ENCODE measurements around the gene CASP5.

DNA sequence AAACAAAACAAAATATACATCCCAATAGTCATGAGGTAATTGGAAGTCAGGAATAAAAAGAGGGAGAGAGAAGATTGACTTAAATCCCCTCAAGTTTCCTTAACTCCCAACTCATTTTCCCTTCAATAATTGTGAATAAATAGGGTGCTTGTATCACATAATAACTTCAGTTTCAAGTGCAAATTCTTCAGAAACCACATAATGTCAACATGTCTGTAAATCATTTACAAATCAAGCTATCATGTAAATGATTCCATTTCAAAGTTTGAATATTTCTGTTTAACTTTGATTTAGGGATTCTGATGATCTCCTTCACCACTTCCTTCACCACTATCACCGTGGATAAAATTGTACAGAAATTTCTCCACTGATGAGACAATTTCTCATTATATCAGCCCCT lies 23.2 kb downstream of the CASP5 start:
- TF ChIP-seq, protein P1, sequence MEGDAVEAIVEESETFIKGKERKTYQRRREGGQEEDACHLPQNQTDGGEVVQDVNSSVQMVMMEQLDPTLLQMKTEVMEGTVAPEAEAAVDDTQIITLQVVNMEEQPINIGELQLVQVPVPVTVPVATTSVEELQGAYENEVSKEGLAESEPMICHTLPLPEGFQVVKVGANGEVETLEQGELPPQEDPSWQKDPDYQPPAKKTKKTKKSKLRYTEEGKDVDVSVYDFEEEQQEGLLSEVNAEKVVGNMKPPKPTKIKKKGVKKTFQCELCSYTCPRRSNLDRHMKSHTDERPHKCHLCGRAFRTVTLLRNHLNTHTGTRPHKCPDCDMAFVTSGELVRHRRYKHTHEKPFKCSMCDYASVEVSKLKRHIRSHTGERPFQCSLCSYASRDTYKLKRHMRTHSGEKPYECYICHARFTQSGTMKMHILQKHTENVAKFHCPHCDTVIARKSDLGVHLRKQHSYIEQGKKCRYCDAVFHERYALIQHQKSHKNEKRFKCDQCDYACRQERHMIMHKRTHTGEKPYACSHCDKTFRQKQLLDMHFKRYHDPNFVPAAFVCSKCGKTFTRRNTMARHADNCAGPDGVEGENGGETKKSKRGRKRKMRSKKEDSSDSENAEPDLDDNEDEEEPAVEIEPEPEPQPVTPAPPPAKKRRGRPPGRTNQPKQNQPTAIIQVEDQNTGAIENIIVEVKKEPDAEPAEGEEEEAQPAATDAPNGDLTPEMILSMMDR (IDR thresholded peaks at IDR 0.05; ENCODE audit: borderline replicate concordance, extremely low read depth, low read length, poor library complexity, severe bottlenecking): no peak
- TF ChIP-seq EZH2 (IDR thresholded peaks at IDR 0.05; ENCODE audit: borderline replicate concordance, low read depth, low read length, severe bottlenecking): no peak

All from DND-41 (cell line).